Measurements from ENCODE around the gene JAKMIP3.

DNA sequence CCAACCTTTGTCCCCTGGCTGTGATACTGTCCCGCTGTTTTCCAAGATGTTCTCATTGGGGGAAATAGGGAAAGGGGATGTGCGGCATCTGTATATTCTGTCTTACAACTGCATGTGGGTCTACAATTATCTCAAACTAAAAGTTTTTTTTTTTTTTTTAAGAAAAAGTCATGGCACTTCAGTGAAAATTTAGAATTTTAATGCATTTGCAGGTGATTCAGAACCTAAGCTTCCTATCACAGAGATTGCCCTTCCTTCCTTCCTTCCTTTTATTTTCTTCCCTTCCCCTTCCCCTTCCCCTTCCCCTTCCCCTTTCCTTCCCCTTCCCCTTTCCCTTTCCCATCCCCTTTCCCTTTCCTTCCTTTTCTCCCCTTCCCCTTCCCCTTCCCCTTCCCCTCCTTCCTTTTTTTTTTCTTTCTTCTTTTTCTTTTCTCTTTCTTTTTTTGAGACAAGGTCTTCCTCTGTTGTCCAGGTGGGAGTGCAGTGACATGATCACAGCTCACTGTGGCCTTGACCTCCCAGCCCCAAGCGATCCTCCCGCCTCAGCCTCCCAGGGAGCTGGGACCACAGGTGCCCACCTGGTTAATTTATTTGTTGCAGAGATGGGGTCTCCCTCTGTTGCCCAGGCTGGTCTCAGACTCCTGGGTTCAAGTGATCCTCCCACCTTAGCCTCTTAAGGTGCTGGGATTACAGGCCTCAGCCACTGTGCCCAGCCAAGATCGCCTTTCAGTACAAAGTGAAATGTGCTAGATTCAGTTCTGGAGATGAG lies 32.0 kb downstream of the JAKMIP3 start:
- TF ChIP-seq SUZ12 (IDR thresholded peaks at IDR 0.05) (no peak), FOXM1 (IDR thresholded peaks at IDR 0.05; ENCODE audit: borderline replicate concordance) (no peak), BHLHE40 (IDR thresholded peaks at IDR 0.05; ENCODE audit: borderline replicate concordance) (no peak), ELF4 (IDR thresholded peaks at IDR 0.05) (no peak), CTBP1 (IDR thresholded peaks at IDR 0.05; ENCODE audit: borderline replicate concordance) (no peak), ZNF384 (IDR thresholded peaks at IDR 0.05) (no peak), FOXA1 (IDR thresholded peaks at IDR 0.05) (no peak), HDGF (IDR thresholded peaks at IDR 0.05; ENCODE audit: borderline replicate concordance) (no peak), SP1 (IDR thresholded peaks at IDR 0.05) (no peak), FOXK2 (IDR thresholded peaks at IDR 0.05) (no peak), LEF1 (IDR thresholded peaks at IDR 0.05; ENCODE audit: borderline replicate concordance) (no peak)

All from HEK293T (cell line).